Kidney epithelial cell (primary cell): ENCODE data around the gene GRIK4. TPM values are rescaled to one million over a fixed set of nuclear protein-coding genes. Genes with fewer than 3 reads are reported as not detected.

Source experiments
- DNase-seq: peaks from one replicate; pipeline ENCODE4 v3.0.0-alpha.2; 2010; ENCODE audit warnings: low read depth
- H3K27me3 ChIP-seq: 2 replicates; pipeline ENCODE4 v1.6.0; 2011; ENCODE audit warnings: low read length; ENCODE audit not compliant: control insufficient read depth, insufficient read depth
- H3K36me3 ChIP-seq: 2 replicates; pipeline ENCODE4 v1.5.1; 2011; ENCODE audit warnings: low read length; ENCODE audit not compliant: control insufficient read depth, insufficient read depth
- H3K4me3 ChIP-seq: 2 replicates; pipeline ENCODE4 v1.5.1; 2011; ENCODE audit warnings: low read depth, mild to moderate bottlenecking, control low read depth, low read length
- CTCF ChIP-seq: IDR thresholded peaks from 2 replicates; pipeline ENCODE4 v1.5.1; 2011; ENCODE audit warnings: mild to moderate bottlenecking, moderate library complexity, low read length, control low read depth, inconsistent platforms; ENCODE audit not compliant: insufficient read depth, poor library complexity, severe bottlenecking
- total RNA-seq: library from RNA; depleted of rRNA; stranded (reverse); fragments of >200 nt; gene quantifications from 2 replicates; pipeline ENCODE4 v1.2.3, GENCODE V29; 2015

GRIK4 gene
- total RNA-seq, 1 donor from 2014 or later, result 0.17 TPM

- TF ChIP-seq CTCF, result no peak
- Histone ChIP-seq H3K27me3 (no peaks in the 10 kb centered on the region), H3K4me3 (no peak overlapping the region), H3K36me3 (no peaks in the 10 kb centered on the region)
- DNase-seq, result peak; percentile 81
These were observed 199.0 kb downstream of the GRIK4 start for GRCh38 chr11:120710354-120711131.

- H3K36me3 ChIP-seq, result no peaks in the 10 kb centered on the region
- no peak for TF ChIP-seq CTCF
- H3K4me3 ChIP-seq, result no peak overlapping the region
- no peak for DNase-seq
- H3K27me3 ChIP-seq, result no peaks in the 10 kb centered on the region
These were observed 200.5 kb downstream of the GRIK4 start for GRCh38 chr11:120712014-120712413.

- no peak for TF ChIP-seq CTCF
- Histone ChIP-seq H3K36me3 (no peaks in the 10 kb centered on the region), H3K4me3 (no peak overlapping the region), H3K27me3 (no peaks in the 10 kb centered on the region)
- DNase-seq, result no peak
These were observed 201.3 kb downstream of the GRIK4 start for GRCh38 chr11:120712881-120713280.

GRCh38 chr11:120713296-120713695 is 201.7 kb downstream of the GRIK4 start:
- no peak overlapping the region for H3K4me3 ChIP-seq
- no peak for DNase-seq
- no peaks in the 10 kb centered on the region for H3K36me3 ChIP-seq
- no peak for TF ChIP-seq CTCF
- no peaks in the 10 kb centered on the region for H3K27me3 ChIP-seq

DNA sequence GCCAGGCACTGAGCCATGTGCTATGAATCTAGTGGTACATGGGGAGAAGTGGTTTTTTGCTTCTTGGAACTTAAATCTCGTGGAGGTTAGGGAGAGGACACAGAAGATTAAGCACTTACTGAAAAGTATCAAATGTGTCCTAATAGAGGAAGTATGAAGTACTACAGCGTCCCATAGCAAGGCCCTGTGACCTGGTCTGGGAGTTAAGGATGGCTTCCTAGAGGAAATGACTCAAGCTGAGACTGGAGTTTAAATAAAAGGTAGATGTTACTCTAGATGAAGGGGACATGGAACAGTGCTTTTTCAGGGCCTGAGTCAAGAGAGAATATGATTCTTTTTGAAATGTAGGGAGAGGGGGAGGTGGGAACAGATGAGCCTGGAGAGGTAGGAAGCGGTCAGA is 202.9 kb downstream of the GRIK4 start:
- DNase-seq, result peak; percentile 29
- H3K4me3 ChIP-seq, result no peak overlapping the region
- H3K27me3 ChIP-seq, result no peaks in the 10 kb centered on the region
- no peaks in the 10 kb centered on the region for H3K36me3 ChIP-seq
- no peak for TF ChIP-seq CTCF

DNA sequence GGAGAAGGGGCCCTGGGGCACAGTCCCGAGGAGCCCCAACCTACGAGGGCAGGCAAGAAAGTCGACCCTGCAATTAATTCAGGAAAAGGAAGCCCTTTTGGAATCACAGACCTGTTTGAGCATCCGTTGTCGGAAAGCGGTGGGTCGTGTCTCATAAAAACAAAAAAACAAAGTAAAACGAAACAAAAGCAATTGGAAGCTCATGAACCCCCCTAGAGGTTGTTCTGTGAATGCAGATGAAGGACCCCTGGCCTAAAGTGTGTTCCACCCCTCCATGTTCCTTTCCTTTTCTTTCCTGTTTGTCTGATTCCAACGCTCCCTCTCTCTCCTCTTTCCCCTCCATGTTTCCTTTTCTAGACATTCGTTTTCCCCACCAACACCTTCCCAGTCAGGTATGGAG is 203.7 kb downstream of the GRIK4 start:
- no peaks in the 10 kb centered on the region for H3K36me3 ChIP-seq
- peak; percentile 68 for TF ChIP-seq CTCF
- no peak for DNase-seq
- H3K4me3 ChIP-seq, result no peak overlapping the region
- H3K27me3 ChIP-seq, result no peaks in the 10 kb centered on the region
